ENCODE data around the gene FCRLB. TPM values are rescaled to one million over a fixed set of nuclear protein-coding genes. Genes with fewer than 3 reads are reported as not detected.
"Not testable (repeated sequence)": the region's sequence is repeated elsewhere in the genome, so short reads cannot be mapped to it uniquely, and the experiment has no call there.

FCRLB gene
- total RNA-seq, 1 experiment from 2014 or later, result not detected

DNA sequence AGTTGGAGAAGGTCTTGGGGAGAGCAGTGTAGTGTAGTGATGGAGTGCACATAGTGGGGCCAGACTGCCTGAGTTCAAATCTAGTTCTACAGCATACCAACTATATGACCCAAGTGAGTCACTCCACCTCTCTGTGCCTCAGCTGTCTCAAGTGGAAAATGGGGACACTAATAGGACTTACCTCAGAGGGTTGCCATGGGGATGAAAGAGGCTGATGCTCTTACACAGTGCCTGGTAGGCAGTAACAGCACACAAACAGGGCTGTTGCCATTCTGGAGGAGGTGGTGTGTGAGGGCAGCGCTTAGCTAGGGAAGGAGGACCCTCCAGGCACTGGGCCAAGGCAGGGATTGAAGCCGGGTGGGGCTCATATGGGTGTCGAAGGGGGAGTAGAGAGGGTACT, 46.9 kb upstream of the FCRLB start:
- not testable (repeated sequence) for H3K23me2 ChIP-seq (ENCODE audit: insufficient read length, low read depth, low read length, poor library complexity, severe bottlenecking); H4K5ac ChIP-seq (ENCODE audit: insufficient read length, low read depth, low read length); H2BK5ac ChIP-seq (ENCODE audit: insufficient read length, low read length); H3K4me1 ChIP-seq (ENCODE audit: insufficient read depth, low read length); H2BK15ac ChIP-seq (ENCODE audit: low read depth, low read length); H2AK5ac ChIP-seq (ENCODE audit: insufficient read length, low read length); H2BK12ac ChIP-seq (ENCODE audit: insufficient read length, low read depth, low read length); H3K9me3 ChIP-seq (ENCODE audit: control insufficient read depth, low read depth, low read length); H2BK20ac ChIP-seq (ENCODE audit: low read depth, low read length, poor library complexity, severe bottlenecking); H4K20me1 ChIP-seq (ENCODE audit: control insufficient read depth, insufficient read depth, insufficient read length); H3K14ac ChIP-seq (ENCODE audit: insufficient read depth, low read length); H3K27me3 Mint-ChIP-seq (ENCODE audit: low read depth); H3K27ac Mint-ChIP-seq; H3K4ac ChIP-seq (ENCODE audit: low read depth, low read length); H3K27me3 ChIP-seq (ENCODE audit: insufficient read depth, low read length); H3T11ph ChIP-seq (ENCODE audit: low read length); H3K4me3 Mint-ChIP-seq; H3K9ac ChIP-seq (ENCODE audit: extremely low read depth, insufficient read length, low read length); H3K79me2 ChIP-seq (ENCODE audit: insufficient read depth, low read length); H2BK120ac ChIP-seq (ENCODE audit: low read depth, low read length, poor library complexity, severe bottlenecking); H2AFZ ChIP-seq (ENCODE audit: low read length); H3K23ac ChIP-seq (ENCODE audit: insufficient read length, low read depth, low read length); H3K79me1 ChIP-seq (ENCODE audit: insufficient read depth, low read depth, low read length, poor library complexity, severe bottlenecking); H3K56ac ChIP-seq (ENCODE audit: insufficient read length, low read depth, low read length); H3K27ac ChIP-seq (ENCODE audit: insufficient read length, low read depth, low read length); H4K8ac ChIP-seq (replicated peaks; ENCODE audit: insufficient read length, low read depth, low read length); H4K91ac ChIP-seq (ENCODE audit: insufficient read length, low read depth, low read length); H3K4me2 ChIP-seq (ENCODE audit: insufficient read depth, insufficient read length, low read length); H3K9me3 Mint-ChIP-seq; H3K36me3 Mint-ChIP-seq (ENCODE audit: insufficient read depth in 1 of 3, low read depth in 3 of 3); DNase-seq; H3K18ac ChIP-seq (ENCODE audit: insufficient read length, low read depth, low read length)
- peaks cover 13 to 23% of the 10 kb centered on the region in 2 experiments for H3K4me1 Mint-ChIP-seq
- no CpG with 5 or more reads among the region's 3 CpGs for whole genome bisulfite sequencing (ENCODE audit: extremely low coverage, insufficient read length, low lambda C conversion rate)

DNA sequence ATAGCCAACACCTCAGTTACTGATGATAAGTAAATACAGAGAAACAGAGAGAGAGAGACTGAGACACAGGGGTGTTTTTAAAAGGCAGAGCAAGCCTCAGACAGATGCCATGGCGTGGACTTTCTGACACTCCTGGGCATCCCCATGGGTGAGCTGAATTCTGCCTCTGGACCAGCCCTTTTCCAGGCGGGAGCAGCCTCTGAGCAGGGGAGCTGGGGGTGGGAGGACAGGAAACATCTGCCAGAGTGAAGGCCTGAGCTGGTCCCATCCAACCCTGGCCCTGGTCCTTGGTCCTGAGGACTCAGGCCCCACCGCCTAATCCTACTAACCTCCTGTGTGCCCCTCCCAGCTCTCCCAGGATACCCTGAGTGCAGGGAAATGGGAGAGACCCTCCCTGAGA, 46.4 kb upstream of the FCRLB start:
- H3K27ac ChIP-seq (ENCODE audit: insufficient read length, low read depth, low read length); H3K23ac ChIP-seq (ENCODE audit: insufficient read length, low read depth, low read length); H3K18ac ChIP-seq (ENCODE audit: insufficient read length, low read depth, low read length); H3K9me3 ChIP-seq (ENCODE audit: control insufficient read depth, low read depth, low read length); H3K23me2 ChIP-seq (ENCODE audit: insufficient read length, low read depth, low read length, poor library complexity, severe bottlenecking); H2BK5ac ChIP-seq (ENCODE audit: insufficient read length, low read length); H3K56ac ChIP-seq (ENCODE audit: insufficient read length, low read depth, low read length); H2BK12ac ChIP-seq (ENCODE audit: insufficient read length, low read depth, low read length); H3K27me3 ChIP-seq (ENCODE audit: insufficient read depth, low read length); H4K5ac ChIP-seq (ENCODE audit: insufficient read length, low read depth, low read length); H2AK5ac ChIP-seq (ENCODE audit: insufficient read length, low read length); H3K14ac ChIP-seq (ENCODE audit: insufficient read depth, low read length); H3K9me3 Mint-ChIP-seq; H2BK20ac ChIP-seq (ENCODE audit: low read depth, low read length, poor library complexity, severe bottlenecking); H3K9ac ChIP-seq (ENCODE audit: extremely low read depth, insufficient read length, low read length); H3K4me2 ChIP-seq (ENCODE audit: insufficient read depth, insufficient read length, low read length); H2BK15ac ChIP-seq (ENCODE audit: low read depth, low read length); H3K27ac Mint-ChIP-seq; H2AFZ ChIP-seq (ENCODE audit: low read length); H3K79me1 ChIP-seq (ENCODE audit: insufficient read depth, low read depth, low read length, poor library complexity, severe bottlenecking); H4K8ac ChIP-seq (replicated peaks; ENCODE audit: insufficient read length, low read depth, low read length); H2BK120ac ChIP-seq (ENCODE audit: low read depth, low read length, poor library complexity, severe bottlenecking); DNase-seq; H3K4ac ChIP-seq (ENCODE audit: low read depth, low read length); H3T11ph ChIP-seq (ENCODE audit: low read length); H3K27me3 Mint-ChIP-seq (ENCODE audit: low read depth); H4K91ac ChIP-seq (ENCODE audit: insufficient read length, low read depth, low read length); H3K36me3 Mint-ChIP-seq (ENCODE audit: insufficient read depth in 1 of 3, low read depth in 3 of 3); H3K4me1 ChIP-seq (ENCODE audit: insufficient read depth, low read length); H4K20me1 ChIP-seq (ENCODE audit: control insufficient read depth, insufficient read depth, insufficient read length); H3K4me3 Mint-ChIP-seq; H3K79me2 ChIP-seq (ENCODE audit: insufficient read depth, low read length): not testable (repeated sequence)
- WGBS (ENCODE audit: extremely low coverage, insufficient read length, low lambda C conversion rate), result no CpG with 5 or more reads among the region's 3 CpGs
- H3K4me1 Mint-ChIP-seq, result peaks cover 13 to 23% of the 10 kb centered on the region in 2 experiments
